HG03457 (cell line): ENCODE data around the gene SPARC.

Experiments used
- ATAC-seq: cut with Tn5 transposase; IDR thresholded peaks from one replicate; pipeline ENCODE4 v1.9.1; 2021; ENCODE audit warnings: moderate number of reproducible peaks; ENCODE audit not compliant: unreplicated experiment

SPARC gene

DNA sequence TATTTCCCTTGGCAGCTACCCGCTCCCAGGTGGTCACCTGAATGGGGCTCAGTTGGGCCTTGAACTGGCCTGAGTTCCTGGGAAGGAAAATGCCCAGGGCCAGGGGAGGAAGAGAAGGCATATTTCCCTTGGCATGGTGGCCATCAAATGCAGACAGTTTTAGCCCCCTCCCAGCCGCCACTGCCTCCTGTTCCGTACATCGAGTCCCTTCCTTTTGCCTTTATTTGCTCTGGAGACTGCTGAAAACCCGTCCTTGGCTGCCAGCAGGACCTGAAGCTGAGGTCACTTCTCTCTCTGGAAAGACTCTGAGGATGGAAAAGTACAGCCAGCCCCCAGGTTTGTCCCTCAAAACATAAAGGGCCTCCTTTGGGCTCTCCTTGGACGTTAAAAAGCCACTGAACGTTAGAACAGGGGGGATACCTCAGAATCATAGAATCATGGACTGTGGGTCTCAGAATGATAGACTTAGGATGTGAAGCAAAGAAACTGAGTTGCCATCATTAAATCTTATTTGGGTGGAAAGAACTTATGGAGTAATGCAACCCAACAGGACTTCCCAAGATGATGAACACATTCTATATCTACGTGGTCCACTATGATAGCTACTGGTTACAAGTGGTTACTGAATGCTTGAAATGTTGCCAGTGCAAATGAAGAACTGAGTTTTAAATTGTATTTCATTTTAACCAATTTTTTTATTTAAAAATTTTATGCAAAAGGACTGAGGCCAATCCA is 7.1 kb downstream of the SPARC start:
- no peak for ATAC-seq

DNA sequence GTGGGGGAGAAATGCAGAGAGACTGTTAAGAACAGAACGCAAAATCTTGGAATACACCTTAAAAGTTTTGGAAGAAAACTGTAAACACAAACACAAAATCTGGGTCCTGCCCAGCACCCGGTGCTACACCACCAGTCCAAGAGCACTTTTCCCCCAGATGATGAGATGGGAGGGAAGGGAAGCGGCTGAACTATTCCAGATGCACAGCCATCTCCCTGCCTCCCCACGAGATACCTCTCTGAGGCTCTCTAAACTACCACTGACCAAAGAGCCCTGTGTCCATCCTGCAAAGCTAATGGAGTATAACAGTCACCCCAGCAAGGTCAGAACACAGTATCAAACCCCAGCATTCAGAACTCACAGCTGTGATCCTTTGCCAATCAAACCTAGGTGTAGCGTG is 8.0 kb downstream of the SPARC start:
- ATAC-seq: no peak

DNA sequence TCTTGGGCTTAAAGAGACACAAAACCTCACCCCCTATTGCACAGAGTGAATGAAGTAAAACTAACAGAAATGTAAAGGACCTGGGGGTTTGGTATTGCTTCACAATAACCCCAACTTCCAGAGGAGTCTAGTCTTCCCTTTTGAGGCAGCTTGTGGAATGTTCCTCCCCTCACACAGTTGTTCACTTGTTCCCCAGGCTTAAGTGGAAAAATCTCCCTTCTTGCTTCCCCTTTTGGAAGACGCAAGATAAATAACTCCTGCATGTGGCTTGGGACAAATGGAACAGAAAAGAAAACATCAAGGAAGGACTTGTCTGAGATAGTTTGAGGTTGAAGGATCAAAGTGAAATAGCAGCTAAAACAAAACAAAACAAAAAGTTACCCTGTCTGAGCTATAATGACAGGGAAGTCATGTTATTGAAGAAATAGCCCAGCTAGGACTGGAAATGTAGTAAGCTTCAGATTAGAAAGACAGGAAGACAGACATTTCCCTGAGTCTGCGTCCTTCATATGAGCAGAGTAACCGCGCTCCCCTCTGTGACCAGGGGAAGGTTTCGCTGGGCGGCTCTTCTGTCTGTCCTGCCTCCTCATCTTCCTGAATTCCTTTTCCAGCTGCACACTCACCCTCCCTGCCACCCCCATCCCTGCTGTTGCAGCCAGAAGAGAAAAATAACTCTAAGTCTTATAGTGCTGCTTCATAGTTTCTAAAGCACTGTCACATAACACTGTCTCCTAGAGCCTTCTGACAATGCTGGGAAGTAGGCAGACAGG is 8.8 kb downstream of the SPARC start:
- ATAC-seq: no peak

DNA sequence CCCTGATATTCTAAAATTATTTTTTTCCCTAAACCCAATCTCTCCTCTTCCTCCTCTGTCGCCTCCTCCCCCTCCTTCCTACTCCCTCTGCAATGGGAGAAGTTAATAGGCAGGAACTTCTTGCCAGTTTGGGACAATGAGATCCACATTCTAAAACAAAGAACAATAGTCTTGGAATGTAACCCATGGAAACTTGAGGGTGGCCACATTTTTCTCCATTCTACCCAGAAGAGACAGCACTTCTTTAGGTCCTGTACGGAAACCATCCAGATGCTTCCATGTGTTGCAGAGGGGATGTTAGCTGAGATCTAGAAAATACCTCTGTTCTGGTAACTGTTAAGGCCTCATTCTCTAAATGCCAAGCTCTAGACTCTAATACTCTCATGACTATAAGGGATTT is 10.0 kb downstream of the SPARC start:
- no peak for ATAC-seq

DNA sequence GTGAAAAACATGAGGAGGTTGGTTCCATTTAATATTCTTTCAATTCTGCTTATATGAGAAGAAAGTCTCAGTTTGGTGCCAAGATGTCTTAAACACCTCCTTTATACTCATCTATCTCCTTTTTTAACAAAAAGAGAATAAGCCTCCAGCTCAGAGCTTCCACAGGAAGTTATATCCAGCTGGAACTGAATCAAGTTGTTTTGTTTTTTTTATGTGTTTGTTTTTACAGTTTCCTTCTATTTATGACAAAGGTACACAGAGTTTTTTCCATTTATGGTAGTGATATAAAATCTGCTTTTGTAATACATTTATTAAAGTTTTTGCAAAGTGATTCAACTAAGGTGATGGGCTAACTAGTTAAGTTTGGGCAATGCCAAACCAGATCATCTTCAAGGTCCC is 10.4 kb downstream of the SPARC start:
- no peak for ATAC-seq

DNA sequence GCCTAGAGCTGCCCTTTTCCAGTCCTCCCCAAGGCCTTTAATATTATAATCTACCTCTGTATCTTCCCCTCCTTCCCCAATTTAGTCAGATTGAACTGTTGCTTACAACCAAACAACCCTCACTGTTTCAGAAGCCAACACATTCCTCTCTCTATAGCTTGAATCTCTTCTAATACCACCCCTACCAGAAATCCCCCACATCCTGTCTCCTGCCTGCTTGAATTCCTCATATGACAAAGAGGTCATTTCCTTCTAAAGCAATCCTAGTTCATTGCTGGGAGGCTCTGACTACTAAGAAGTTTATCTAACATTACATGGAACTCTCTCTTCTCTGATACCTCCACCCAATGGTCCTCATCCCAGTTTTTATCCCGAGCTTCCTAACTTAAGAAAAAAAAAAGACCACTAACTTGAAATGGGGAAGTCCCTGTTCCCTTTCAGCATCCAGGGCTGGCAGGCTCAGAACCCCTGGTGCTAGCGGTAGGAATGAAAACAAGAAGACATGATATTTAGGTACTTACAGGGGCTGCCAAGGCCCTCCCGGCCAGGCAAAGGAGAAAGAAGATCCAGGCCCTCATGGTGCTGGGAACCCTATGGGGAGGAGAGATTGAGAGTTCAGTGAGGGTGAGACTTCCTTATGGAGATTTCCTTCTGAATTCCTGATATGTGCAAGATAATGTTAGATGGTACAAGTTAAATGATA is 11.0 kb downstream of the SPARC start:
- ATAC-seq: no peak

DNA sequence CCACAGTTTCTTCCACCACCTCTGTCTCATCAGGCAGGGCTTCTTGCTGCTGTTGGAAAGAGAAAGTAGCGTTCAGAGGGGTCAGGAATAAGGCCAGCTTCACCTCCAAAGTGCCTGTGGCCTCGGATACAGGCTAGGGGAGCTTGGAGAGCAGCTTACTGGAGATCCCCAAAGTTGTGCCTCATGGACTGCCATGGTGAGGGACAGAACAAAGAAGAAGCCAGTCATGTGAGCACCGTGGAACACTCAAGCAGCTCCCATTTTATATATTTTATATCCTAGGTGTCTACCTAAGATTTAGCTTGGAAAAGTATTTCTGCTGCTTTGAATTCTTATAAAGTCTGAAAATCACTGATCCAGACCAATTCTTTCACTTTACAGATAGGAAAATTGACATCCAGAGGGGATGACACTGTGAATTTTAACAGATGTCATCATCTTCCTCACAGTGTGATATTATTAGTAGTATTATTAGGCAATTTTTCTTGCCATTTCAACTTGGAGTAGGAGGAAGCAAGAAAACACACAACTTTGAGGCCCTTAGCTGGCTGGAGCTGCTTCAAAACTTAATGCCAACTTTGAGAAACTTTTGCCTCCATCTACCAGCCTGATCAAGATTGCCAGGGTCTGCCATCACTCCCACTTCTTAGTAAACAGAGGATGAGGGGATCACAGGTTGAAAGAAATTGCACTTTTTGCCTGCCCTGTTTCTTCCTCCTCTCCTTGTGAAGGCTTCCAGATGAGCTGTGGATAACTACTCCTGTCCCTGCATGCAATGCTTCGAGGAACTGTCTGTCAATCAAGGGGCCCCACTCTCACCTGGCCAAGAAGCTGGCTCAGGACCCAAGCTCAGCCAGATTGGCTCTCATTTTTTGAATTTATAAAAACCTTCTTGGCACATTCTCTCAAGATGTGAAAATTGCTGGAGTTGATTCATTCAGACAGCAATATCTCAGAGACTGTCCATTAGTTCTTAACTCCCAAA is 11.8 kb downstream of the SPARC start:
- ATAC-seq: no peak

DNA sequence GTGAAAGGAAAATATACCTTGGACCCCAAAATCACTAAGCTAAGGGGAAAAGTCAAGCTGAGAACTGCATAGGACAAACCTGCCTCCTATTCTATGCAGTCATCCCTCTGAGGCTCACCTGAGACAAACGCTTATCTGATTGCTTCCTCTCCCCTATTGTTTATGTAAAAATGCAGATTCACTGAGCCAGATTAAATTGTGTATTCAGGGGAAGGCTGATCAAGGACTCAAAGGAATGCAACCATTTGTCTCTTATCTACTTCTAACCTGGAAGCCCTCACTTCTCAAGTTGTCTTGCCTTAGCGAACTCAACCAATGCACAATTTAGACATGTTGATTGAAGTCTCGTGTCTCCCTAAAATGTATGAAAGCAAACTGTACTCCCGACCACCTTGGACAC is 13.3 kb downstream of the SPARC start:
- no peak for ATAC-seq

DNA sequence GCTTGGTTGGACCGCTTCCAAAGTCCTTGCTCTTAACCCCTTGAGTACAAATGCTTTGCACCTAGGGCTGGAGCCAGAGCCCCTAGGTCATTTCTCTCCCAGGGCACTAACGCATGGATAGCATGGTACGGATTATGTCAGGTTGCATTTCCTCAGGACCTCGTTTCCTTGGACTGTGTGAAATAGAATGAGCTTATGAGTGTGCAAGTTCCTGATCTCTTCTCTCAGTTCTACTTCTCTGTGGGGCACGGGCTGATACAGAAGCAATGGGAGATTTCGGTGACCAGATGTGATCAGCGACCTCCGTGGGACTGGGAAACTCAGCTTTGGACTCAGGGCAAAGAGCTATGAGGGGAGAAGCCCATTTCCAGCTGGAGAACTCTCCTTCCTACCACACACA is 14.2 kb downstream of the SPARC start:
- no peak for ATAC-seq

DNA sequence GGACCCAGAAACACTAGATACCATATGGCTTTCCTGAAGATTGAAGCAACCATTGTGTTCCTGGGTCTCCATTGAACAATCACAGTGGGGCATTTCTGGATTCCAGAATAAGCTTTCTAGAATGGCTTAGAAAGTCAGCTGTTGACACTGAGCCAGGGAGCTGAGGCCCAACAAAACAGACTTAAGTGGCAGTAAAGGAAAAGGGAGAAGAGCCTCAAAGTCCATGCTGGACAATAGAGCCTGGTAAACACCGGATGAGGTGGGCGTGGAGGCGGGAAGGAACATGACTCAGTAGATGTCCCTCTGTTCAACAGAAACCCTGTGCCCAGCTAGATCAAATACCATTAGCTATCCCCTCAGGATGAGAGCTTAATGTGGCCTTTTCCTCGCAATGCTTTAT is 14.8 kb downstream of the SPARC start:
- ATAC-seq: no peak

DNA sequence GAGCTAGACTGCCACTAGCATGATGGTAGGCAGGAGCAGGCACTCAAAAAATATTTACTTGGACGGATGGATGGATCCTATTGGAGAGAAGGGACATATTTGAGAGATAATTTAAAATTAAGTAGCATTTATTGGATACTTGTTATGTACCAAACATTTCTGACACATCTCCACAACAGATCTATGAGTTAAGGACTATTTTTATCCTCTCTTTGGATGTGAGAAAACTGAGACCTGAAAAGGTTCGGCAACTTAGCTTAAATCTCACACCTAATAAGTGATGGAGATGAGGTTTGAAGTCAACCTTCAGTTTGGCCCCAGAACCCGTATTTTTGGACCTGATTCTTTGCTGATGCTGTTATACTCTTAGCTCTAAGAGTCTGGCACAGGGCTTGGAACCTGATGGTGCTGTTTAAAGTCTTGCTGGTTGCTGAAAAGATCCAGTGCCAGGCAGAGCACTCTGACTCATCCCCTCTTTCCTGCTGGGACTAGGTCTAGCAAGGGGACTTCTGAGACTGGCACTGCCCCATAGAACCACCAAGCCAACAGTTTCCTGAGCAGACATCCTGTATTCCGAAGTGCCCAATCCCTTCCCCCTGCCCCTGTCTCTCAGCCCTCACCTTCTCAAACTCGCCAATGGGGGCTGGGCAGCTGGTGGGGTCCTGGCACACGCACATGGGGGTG is 15.6 kb downstream of the SPARC start:
- no peak for ATAC-seq

DNA sequence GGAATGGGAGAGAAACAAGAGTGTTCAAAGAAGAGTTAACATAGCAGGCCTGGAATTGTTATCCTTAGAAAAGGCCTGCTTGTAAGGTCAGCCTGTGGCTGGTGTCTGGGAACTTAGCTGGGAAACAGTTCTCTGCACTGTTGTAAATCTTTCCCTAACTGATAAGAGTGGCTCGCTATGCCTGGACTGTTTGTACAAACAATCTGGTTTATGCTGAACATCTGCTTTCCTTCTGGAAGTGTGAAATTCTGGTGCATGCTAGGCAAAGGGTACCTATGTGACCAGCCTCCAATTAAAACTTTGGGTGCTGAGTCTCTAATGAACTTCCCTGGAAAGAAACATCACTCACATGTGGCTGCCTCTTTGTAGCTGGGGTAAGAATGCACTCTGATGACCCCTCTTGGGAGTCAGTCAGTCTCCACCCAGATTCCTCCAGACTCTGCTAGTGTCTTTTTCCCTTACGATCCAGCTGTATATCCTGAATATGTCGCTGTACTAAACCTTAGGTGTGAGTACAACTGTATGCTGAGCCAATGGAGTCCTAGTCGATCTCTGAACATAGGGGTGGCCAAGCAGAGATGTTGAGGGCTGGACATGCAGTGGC is 16.5 kb downstream of the SPARC start:
- ATAC-seq: no peak

DNA sequence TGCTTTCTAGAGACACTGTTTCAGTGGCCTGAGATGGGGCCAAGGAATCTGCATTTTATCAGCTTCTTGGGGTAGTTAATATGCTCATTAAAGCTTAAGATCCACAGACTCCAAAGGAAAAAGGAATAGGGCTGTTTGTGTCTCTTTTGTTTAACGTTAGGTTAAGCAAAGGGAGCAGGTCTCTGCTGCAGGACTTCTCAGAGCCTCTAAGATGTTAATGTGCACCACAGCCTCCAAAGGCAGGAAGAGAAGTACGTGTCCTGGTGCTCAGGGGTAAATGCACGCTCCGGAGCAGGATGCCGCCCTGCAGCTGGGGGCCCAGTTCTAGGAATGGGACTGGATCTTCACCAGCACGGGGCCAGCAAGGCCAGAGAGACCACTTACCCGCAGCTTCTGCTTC is 19.6 kb downstream of the SPARC start:
- no peak for ATAC-seq

DNA sequence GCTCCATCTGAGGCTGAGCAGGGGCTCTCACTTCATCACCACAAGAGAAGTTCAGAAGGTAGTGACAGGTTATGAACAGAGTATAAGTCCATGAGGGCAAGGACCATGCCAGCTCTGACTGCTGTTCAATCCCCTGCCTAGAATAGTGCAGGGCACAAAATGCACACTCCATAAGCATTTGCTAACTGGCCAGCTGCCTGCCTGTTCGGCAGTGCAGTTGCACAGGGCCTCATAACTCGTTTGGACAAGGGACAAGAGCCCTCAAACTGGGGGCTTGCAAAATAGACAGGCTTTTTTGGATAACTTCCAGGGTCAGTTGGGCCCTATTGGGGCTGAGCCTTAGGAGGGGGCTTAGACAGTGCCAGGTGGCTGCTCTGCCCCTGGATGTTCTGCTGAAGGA is 21.1 kb downstream of the SPARC start:
- no peak for ATAC-seq

DNA sequence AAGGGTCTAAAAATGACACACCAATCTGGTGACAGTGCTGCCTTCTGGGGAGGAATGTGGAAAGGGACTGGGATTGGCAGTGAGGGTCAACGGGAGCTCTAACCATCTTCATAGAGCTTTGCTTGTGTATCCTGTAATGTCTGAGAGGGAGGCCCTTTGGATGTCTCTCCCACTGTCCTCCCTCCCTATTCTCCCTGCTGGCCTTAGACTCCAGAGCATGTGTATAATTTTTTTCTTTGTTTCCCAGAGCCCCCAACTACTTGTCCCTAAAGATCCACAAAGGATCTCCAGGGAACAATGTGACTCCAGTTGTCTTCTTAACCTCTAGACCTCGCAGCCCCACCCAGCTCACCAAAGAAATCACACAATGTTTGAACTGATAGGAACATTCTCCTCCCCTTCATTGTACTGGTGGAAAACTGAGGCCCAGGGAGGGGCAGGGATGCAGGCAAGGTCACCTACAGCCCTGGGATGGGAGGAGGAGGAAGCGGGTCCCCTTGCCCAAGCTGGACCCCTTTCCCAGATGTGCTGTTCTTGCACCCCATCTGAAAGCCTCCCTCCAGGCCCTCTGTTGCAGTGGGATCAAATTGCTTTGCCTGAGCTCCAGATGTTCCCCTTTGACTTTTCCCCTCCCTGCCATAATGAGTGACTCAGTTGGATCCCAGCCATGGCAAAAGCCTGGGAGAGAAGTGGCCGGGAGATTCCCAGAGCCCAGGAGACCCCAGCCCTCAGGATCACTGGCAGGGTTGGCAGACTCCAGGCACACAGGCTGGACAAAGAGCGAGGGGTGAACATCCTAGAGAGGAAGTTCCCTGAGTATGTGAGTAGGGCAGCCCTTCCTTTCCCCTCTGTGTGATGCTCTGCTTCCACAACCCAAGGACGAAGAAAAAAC is 21.8 kb downstream of the SPARC start:
- ATAC-seq: no peak

DNA sequence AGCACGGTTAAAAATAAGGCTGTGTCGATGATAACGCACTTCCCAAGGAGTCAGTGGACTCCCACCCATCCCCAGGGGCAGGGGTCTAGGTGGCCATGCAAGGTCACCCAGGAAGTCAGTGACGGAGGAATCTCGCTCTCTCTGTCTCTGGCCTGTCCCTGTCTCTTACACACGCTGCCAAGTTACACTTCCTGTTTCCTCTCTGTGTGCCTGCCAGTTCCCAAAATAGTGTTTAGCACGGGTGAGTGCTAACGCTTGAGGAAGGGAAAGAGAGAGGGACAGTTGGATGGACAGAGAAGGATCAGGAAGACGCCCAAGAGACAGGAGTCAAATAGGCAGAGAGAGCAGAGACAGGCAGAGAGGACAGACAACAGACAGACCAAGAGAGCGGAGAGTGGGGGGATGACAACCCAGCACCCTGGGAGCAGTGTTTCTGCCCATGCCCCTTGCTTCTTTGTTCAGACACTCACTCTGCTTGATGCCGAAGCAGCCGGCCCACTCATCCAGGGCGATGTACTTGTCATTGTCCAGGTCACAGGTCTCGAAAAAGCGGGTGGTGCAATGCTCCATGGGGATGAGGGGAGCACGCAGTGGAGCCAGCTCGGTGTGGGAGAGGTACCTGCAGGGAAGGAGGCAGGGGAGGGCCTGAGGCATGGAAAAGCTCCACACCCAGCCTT is 23.0 kb downstream of the SPARC start:
- no peak for ATAC-seq

DNA sequence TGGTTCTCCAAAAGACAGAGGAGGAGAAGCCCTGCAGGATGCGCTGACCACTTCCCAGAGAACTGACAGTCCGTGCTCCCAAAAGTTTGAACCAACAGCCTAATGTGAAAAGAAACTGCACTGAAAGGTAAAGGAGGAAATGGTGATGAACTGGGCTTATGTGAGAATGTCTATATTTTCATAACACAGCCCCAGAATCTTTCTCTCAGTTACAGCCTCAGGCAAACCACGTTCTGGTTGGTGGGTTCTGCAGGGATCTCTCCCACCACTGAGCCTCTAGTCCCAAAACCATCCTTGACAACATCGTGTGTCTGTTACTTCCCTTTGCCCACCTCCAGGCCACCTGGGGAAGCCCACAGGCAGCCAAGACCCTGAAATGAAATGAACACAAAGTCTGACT is 23.9 kb downstream of the SPARC start:
- ATAC-seq: no peak
